22Rv1 (cell line): ENCODE data around the gene PHF10.

ENCODE experiments used
- H3K27ac ChIP-seq: fragments of 450-650 bp; 2 replicates; pipeline ENCODE4 v1.5.1; 2017
- ZFX ChIP-seq: fragments of 450-650 bp; IDR thresholded peaks from 2 replicates; pipeline ENCODE4 v1.6.1; 2017; ENCODE audit warnings: antibody characterized with exemption, borderline replicate concordance
- TF ChIP-seq, protein P1 (sequence below): fragments of 450-650 bp; IDR thresholded peaks from 2 replicates; pipeline ENCODE4 v1.5.1; 2017; ENCODE audit warnings: mild to moderate bottlenecking

PHF10 gene

DNA sequence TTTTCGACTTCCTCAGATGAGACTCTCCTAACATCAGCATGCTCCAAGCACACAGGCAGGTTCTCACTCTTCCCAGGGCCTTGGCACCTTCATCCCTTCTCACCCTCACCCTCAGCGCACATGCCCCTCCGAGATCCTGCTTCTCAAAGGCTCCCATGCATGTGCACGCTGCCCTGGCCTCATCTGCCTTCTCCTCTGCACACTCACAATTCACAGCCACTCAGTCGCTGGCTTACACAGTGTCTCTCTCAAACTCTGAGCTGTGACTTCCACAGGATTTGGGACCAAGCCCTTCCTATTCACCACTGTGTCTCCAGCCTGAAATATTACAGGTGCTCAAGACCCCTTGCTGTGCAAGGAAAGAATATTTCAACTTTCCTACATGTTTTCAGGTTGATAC, 52.7 kb downstream of the PHF10 start:
- TF ChIP-seq, protein P1, sequence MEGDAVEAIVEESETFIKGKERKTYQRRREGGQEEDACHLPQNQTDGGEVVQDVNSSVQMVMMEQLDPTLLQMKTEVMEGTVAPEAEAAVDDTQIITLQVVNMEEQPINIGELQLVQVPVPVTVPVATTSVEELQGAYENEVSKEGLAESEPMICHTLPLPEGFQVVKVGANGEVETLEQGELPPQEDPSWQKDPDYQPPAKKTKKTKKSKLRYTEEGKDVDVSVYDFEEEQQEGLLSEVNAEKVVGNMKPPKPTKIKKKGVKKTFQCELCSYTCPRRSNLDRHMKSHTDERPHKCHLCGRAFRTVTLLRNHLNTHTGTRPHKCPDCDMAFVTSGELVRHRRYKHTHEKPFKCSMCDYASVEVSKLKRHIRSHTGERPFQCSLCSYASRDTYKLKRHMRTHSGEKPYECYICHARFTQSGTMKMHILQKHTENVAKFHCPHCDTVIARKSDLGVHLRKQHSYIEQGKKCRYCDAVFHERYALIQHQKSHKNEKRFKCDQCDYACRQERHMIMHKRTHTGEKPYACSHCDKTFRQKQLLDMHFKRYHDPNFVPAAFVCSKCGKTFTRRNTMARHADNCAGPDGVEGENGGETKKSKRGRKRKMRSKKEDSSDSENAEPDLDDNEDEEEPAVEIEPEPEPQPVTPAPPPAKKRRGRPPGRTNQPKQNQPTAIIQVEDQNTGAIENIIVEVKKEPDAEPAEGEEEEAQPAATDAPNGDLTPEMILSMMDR = no peak
- TF ChIP-seq ZFX = no peak

DNA sequence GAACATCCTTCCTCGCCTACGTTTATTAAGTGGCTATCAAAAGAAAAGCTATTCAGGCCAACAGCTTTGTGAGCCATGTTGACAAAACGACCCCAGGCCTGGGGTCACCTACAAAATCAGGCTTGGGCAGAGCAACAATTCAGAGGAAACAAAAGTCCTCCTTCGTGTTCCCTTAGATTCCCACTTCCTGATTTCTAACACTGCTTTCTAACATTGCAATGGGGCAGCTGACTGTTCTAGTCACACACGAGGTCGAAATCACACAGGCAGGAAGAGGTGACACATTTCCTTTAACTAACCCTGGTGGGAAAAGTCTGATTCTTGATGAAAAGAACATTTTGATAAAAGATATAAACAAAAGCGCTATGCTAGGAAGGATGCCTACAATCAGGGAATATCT, 54.4 kb downstream of the PHF10 start:
- no peak overlapping the region for H3K27ac ChIP-seq
- TF ChIP-seq, protein P1 = no peak

More for the DNA sequence above, 52.7 kb downstream of the PHF10 start:
- no peak overlapping the region for H3K27ac ChIP-seq

DNA sequence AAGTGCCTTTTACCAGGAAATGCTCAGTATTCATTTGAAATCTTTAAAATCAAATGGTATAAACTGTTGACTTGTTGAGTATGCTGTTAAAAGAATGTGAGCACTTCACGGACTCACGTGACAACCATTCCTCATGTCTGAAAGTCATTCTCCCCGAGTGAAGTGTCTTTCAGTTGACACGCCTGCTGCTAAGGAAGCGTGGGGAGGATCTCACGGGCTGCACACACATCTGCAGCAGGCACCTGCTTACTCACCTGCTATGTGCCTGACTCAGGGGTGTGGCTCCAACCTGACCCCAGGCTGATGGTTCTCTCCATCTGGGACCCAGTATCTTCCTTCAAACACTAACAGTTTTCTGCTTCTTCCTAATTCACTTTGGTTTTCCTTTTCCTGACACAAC, 55.2 kb downstream of the PHF10 start:
- H3K27ac ChIP-seq = no peak overlapping the region
- no peak for TF ChIP-seq ZFX
- TF ChIP-seq, protein P1 = no peak

DNA sequence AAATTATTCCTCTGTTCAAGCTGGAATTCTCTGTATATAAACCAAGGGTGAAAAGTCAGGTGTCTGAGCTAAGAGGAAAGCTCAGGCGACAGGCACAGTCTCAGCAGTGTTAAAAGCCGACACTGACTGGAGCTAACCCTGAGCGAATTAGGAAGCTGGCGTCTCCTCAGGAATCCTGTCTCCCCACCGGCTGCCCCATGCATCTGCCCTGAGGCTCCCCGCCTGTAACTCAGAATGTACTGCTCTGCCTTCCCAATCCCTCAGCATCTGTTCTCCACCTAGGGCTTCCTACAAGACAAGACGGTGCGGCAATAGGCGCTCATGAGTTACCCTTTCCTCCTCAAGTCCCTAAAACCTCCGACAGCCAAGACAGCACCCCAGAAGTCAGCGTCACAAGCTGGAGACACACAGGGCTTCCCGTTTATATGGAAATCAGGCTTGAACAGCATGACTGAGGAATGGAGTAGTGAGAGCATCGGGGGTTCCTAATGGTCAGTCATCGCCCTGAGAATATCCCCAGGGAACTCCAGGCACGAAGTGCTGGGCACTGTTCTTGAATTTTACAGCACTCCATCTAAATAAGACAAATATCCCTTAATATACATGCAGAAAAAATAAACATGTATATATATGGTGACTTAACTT, 56.0 kb downstream of the PHF10 start:
- TF ChIP-seq, protein P1 = no peak
- H3K27ac ChIP-seq = no peak overlapping the region

DNA sequence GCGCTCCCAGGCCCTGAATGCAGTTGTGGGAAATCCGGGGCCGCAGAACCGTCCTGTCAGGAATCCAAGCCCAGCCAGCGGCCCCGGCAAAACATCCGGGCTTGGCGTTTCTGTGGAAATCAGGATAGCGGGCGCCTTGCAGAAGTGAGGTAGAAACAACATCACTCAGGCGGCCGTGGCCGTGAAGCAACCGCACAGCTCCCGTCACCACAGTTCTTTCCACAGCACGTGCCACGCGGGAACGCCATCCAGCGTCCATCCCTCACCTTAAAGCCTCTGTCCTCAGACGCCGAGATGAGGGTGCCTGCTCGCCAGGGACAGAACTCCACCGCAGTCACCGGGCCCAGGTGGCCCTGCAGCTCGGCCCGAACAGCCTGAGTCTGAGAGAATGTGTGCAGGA, 56.6 kb downstream of the PHF10 start:
- TF ChIP-seq, protein P1 = no peak
- no peak for TF ChIP-seq ZFX
- no peak overlapping the region for H3K27ac ChIP-seq

DNA sequence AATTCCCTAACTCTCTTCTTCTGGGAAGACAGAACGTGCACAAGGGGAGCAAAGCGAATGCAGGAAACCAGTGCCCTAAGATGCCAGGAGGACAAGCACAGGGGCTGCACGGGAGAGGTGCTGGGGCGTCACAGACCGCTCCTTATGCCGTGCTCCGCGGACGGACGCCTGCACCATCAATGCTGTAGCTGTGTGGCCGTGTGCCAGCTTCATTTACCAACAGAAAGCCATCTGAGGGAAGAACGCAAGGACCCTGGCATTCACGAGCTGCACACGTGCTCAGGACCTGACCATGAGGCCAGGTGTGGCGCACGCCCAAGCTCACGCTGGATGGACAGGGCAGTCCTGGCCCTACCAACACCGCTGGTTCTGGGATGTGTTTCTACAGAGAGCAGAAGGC, 57.9 kb downstream of the PHF10 start:
- no peak overlapping the region for H3K27ac ChIP-seq
- TF ChIP-seq, protein P1 = no peak
- no peak for TF ChIP-seq ZFX

DNA sequence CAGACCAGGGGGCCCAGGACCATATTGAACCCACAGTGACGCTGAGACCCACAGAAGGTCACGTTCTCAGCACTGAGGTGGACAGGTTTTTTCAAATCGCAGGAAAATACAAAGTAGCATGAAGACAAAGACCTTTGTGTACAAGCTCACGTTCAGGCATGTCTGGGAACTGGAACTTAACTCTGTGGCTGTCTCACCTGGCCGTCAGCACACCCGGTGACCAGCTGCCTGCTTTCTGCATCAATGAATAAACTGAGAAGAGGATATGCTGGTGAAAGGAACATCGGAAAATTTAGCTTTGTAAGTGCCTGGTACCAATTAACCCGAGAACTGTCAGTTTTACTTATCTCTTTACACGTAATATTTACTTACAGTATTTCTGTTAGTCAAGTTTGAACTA, 59.0 kb downstream of the PHF10 start:
- H3K27ac ChIP-seq = no peak overlapping the region
- no peak for TF ChIP-seq ZFX

DNA sequence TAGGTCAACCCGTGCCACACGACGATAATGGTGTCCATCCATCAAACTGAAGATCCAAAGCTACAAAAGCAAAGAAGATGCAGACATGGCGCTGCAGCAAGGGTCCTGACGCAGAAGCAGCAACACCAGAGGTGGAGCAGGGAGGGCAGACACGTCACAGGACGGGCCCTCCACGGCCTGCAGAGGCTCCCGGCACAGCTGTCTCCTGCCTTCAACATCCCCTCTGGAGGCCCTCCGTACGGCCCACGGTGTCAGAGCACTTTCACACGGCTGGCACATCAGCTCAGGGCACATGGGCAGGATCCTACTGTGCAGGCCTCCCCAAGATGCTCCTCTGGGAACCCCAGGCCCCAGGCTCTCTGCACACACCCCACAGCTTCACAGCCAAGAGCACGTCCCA, 60.1 kb downstream of the PHF10 start:
- TF ChIP-seq, protein P1 = no peak
- TF ChIP-seq ZFX = no peak
- no peak overlapping the region for H3K27ac ChIP-seq
